Ishikawa (cell line): ENCODE data around the gene MAP4K4.

Source experiments
- CEBPB ChIP-seq: IDR thresholded peaks from 2 replicates; pipeline ENCODE4 v1.6.1; 2012
- CREB1 ChIP-seq: IDR thresholded peaks from 2 replicates; pipeline ENCODE4 v1.6.1; 2012; ENCODE audit warnings: low read depth
- EP300 ChIP-seq: IDR thresholded peaks from 2 replicates; pipeline ENCODE4 v1.6.1; 2012; ENCODE audit warnings: borderline replicate concordance
- FOXM1 ChIP-seq: IDR thresholded peaks from 2 replicates; pipeline ENCODE4 v1.6.1; 2012; ENCODE audit warnings: low read depth, borderline replicate concordance
- REST ChIP-seq: IDR thresholded peaks from 2 replicates; pipeline ENCODE4 v1.6.1; 2012; ENCODE audit warnings: low read depth, mild to moderate bottlenecking
- TAF1 ChIP-seq: IDR thresholded peaks from 2 replicates; pipeline ENCODE4 v1.6.1; 2012; ENCODE audit warnings: low read depth, mild to moderate bottlenecking
- TF ChIP-seq, protein P1 (sequence below): IDR thresholded peaks from 2 replicates; pipeline ENCODE4 v1.6.1; 2012

DNA sequence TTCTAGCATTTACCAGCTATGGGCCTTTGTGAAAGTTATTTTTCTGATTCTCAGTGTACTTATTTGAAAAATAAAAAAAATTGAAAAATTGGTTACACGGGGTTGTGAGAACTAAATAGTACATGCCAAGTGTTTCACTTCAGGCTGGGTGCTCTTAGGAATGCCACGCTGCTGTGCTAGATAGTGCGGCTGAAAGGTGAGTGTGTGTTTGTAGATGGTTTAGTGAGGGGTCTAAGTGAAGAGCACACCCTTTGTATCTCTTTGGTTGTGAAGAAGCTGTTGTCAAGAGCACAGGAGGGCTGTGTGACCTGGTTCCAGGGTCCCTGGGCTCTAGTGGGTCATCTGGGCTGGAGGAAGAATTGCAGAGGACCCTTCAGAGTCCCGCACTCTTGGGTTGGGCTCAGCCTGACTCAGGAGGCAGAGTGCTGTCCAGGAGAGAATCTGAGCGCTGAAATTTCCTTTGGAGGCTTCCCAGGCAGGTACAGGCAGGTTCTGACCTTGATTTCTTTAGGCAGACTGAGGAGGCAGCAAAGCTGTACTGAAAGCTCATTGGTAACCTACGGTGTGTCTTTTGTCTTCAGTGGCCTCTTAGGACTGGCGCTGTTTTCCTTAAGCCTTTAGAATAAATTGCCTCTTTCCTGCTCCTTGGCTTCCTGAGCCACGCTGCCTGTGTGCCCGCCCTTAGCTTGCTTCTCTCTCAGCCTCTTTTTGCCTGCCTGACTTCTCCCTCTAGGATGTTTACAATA lies 44.4 kb downstream of the MAP4K4 start:
- no peak for TF ChIP-seq CEBPB
- no peak for TF ChIP-seq TAF1
- no peak for TF ChIP-seq REST
- TF ChIP-seq, protein P1, sequence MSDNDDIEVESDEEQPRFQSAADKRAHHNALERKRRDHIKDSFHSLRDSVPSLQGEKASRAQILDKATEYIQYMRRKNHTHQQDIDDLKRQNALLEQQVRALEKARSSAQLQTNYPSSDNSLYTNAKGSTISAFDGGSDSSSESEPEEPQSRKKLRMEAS, result no peak
- no peak for TF ChIP-seq CREB1
- no peak for TF ChIP-seq EP300
- no peak for TF ChIP-seq FOXM1
